IPS-11a (cell line): ENCODE data around the gene PNPLA1.
"Not testable (repeated sequence)": the region's sequence is repeated elsewhere in the genome, so short reads cannot be mapped to it uniquely, and the experiment has no call there.

ENCODE experiments used
- H3K4me3 ChIP-seq: one replicate; pipeline ENCODE4 v1.5.1; 2013; ENCODE audit warnings: low read depth, low read length, control low read depth

The PNPLA1 gene

GRCh38 chr6:36334832-36335459, 65.1 kb downstream of the PNPLA1 start:
- no peak overlapping the region for H3K4me3 ChIP-seq

GRCh38 chr6:36335465-36336207, 65.8 kb downstream of the PNPLA1 start:
- H3K4me3 ChIP-seq: no peak overlapping the region

GRCh38 chr6:36336208-36336710, 66.4 kb downstream of the PNPLA1 start:
- H3K4me3 ChIP-seq: no peak overlapping the region

- no peak within 1 kb of the TSS for H3K4me3 ChIP-seq
Observed at GRCh38 chr6:36336779-36337241, 67.0 kb downstream of the PNPLA1 start, which contains the start of gene BNIP5. Gene BNIP5 (minus strand): TSS chr6:36336888. CDS start chr6:36330690, 6,198 bp downstream.

- H3K4me3 ChIP-seq: no peak overlapping the region
Observed at GRCh38 chr6:36337814-36338213, 68.0 kb downstream of the PNPLA1 start.

GRCh38 chr6:36338223-36338622, 68.4 kb downstream of the PNPLA1 start:
- not testable (repeated sequence) for H3K4me3 ChIP-seq

GRCh38 chr6:36339146-36339545, 69.3 kb downstream of the PNPLA1 start:
- H3K4me3 ChIP-seq: no peak overlapping the region

GRCh38 chr6:36340306-36340617, 70.4 kb downstream of the PNPLA1 start:
- peak overlapping the region; percentile 13 for H3K4me3 ChIP-seq

- peak overlapping the region; percentile 20 for H3K4me3 ChIP-seq
Observed at GRCh38 chr6:36340618-36341454, 71.0 kb downstream of the PNPLA1 start.

- no peak overlapping the region for H3K4me3 ChIP-seq
Observed at GRCh38 chr6:36343109-36343680, 73.3 kb downstream of the PNPLA1 start.

GRCh38 chr6:36345681-36346466, 76.0 kb downstream of the PNPLA1 start:
- H3K4me3 ChIP-seq: no peak overlapping the region

- no peak overlapping the region for H3K4me3 ChIP-seq
Observed at GRCh38 chr6:36346486-36347273, 76.8 kb downstream of the PNPLA1 start.

GRCh38 chr6:36347621-36348020, 77.8 kb downstream of the PNPLA1 start:
- no peak overlapping the region for H3K4me3 ChIP-seq

GRCh38 chr6:36349240-36349639, 79.4 kb downstream of the PNPLA1 start:
- H3K4me3 ChIP-seq: no peak overlapping the region

- H3K4me3 ChIP-seq: no peak overlapping the region
Observed at GRCh38 chr6:36350082-36350481, 80.2 kb downstream of the PNPLA1 start.

- no peak overlapping the region for H3K4me3 ChIP-seq
Observed at GRCh38 chr6:36350681-36351571, 81.1 kb downstream of the PNPLA1 start.

GRCh38 chr6:36352477-36353157, 82.8 kb downstream of the PNPLA1 start:
- no peak overlapping the region for H3K4me3 ChIP-seq

- H3K4me3 ChIP-seq: no peak overlapping the region
Observed at GRCh38 chr6:36353411-36353915, 83.6 kb downstream of the PNPLA1 start.
